Measurements from ENCODE around the gene BEST1.
A peak's percentile ranks its signal among the peaks of the same experiment; 100 is the strongest.
"Not testable (repeated sequence)": the region's sequence is repeated elsewhere in the genome, so short reads cannot be mapped to it uniquely, and the experiment has no call there.

BEST1 gene

GRCh38 chr11:61964666-61965271, 14.6 kb downstream of the BEST1 start:
- DNase-seq = not testable (repeated sequence)

- DNase-seq = no peak
These were observed 16.6 kb downstream of the BEST1 start for GRCh38 chr11:61966734-61967115.

GRCh38 chr11:61967116-61967923, 17.2 kb downstream of the BEST1 start, which contains the start of gene FTH1:
Gene FTH1 (minus strand): TSS chr11:61967634. CDS start chr11:61967425, 209 bp downstream.
- peak; percentile 90 for DNase-seq

- peak; percentile 88 for DNase-seq
These were observed 18.0 kb downstream of the BEST1 start for GRCh38 chr11:61967924-61968757.

GRCh38 chr11:61968758-61969390, 18.7 kb downstream of the BEST1 start:
- no peak for DNase-seq

GRCh38 chr11:61969391-61969758, 19.2 kb downstream of the BEST1 start:
- no peak for DNase-seq

GRCh38 chr11:61969838-61970662, 19.9 kb downstream of the BEST1 start:
- DNase-seq = no peak

GRCh38 chr11:61971248-61972111, 21.3 kb downstream of the BEST1 start:
- DNase-seq = peak; percentile 86

- DNase-seq = no peak
These were observed 22.0 kb downstream of the BEST1 start for GRCh38 chr11:61972112-61972671.

- DNase-seq = no peak
These were observed 22.7 kb downstream of the BEST1 start for GRCh38 chr11:61972672-61973475.

GRCh38 chr11:61973476-61974162, 23.5 kb downstream of the BEST1 start:
- DNase-seq = no peak

GRCh38 chr11:61974766-61975631, 24.8 kb downstream of the BEST1 start:
- DNase-seq = no peak

GRCh38 chr11:61975638-61976419, 25.7 kb downstream of the BEST1 start:
- no peak for DNase-seq

- no peak for DNase-seq
These were observed 26.3 kb downstream of the BEST1 start for GRCh38 chr11:61976420-61976800.

- DNase-seq = no peak
These were observed 26.8 kb downstream of the BEST1 start for GRCh38 chr11:61976813-61977475.

- DNase-seq = no peak
These were observed 28.8 kb downstream of the BEST1 start for GRCh38 chr11:61978703-61979661.

All from NCI-H1436 (cell line).